ENCODE measurements around the gene SPTLC1.
"Not testable (repeated sequence)": the region's sequence is repeated elsewhere in the genome, so short reads cannot be mapped to it uniquely, and the experiment has no call there.

The SPTLC1 gene, protein sequence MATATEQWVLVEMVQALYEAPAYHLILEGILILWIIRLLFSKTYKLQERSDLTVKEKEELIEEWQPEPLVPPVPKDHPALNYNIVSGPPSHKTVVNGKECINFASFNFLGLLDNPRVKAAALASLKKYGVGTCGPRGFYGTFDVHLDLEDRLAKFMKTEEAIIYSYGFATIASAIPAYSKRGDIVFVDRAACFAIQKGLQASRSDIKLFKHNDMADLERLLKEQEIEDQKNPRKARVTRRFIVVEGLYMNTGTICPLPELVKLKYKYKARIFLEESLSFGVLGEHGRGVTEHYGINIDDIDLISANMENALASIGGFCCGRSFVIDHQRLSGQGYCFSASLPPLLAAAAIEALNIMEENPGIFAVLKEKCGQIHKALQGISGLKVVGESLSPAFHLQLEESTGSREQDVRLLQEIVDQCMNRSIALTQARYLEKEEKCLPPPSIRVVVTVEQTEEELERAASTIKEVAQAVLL

DNA sequence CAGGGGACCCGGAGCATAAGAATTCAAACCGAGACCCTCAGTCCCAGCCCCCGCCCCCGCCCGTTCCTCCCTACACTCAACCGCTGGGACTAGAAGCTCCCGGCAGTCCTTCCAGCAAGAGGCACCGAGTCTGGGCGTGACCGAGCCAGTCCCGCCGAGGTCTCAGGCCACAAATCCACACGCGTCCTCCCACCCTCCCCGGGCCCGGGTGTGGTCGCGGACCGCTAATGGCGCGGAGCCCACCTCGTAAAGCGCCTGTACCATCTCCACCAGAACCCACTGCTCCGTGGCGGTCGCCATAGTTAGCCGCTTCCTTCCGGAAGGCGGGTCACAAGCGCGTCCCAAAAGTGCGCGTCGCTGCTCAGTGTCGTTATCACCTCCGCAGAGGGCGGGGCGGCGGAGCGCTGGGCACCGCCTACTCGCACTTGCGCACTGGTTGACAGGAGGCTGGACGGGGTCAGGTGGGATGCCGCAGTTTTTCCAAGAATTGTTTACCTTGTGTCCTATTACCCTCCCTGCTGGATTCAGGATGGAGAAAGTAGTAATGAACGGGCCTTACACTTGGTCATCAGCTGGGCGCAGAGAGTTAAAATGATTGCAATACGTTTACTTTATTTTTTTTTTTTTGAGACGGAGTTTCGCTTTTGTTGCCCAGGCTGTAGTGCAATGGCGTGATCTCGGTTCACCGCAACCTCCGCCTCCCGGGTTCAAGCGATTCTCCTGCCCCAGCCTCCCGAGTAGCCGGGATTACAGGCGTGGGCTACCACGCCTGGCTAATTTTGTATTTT, at the start of gene SPTLC1:
Gene SPTLC1, minus strand, starts transcription at position 343 of the 788 bp plus-strand sequence. Its CDS starts 43 bp downstream, at position 300.
- DNase-seq (ENCODE audit: low read depth, low spot score) = no peak

DNA sequence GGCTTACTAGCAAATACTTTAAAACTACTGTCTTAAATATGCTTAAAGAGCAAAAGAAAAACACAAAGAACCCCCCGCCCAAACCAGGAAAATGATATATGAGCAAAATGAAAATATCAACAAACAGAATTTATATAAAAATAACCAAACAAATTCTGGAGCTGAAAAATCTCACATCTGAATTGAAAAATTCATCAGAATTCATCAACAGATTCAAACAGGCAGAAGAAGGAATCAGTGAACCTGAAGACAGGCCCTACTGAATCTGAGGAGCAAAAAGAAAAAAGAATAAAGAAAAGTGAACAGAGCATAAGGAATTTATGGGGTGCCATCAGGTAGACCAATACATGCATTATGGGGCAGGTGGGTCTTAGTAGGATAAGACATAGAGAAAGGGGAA, 49.8 kb upstream of the SPTLC1 start:
- DNase-seq (ENCODE audit: low read depth, low spot score) = no peak

DNA sequence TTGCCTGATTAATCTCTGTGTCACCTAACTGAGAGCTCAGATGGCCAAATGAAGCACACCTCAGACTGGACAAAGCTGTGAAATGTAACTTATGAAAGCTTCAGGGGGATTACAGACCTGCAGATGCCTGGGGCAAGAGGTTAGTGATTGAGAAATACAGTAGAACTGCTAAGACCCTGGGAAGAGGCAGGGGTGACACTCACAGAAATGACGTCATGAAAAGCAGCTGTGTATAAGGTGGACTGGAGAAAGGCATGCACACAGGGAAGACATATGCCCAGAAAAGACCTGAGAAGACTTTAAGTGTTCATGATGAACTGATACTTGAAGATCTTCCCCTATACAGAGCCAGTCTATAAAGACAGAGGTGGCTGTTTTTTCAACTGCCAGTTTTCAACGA, 49.3 kb upstream of the SPTLC1 start:
- DNase-seq (ENCODE audit: low read depth, low spot score) = no peak

DNA sequence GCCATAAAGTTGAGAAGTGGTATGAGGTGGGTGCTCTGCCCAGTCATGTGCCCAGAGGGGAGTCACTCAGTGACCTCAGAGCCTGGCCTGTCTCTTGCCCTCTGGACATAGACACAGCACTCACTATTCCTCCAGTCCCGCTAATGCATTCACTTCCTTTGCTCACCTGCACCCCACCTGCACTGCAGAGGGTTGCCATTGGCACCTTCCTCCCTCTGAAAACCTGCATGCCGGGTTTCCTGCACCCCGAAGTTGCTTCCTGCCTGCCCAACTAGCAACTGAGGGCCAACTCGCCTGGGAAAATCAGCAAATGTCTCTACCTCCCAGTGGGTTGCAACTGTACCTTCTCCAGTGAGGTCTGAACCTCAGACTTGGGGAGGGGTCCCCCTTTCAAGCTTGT, 48.1 kb upstream of the SPTLC1 start:
- no peak for DNase-seq (ENCODE audit: low read depth, low spot score)

DNA sequence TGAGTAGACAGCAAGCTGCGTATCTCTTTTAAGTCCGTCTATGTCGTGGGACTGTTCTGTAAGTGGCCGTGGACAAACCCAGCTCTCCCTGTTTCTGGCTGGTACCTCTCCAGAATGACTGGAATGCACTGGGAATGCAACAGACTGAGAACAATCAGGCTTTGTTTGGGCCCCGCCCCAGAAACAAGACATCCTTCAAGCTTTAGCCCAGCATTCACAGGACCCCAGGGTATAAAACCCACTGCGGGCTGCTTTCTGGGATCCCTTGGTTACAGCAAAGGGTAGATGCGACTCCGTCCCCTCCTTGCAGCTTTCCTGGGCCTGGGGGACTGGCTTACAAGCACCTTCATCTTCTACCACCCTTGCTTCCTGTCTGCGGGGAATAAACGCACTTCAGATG, 45.6 kb upstream of the SPTLC1 start:
- no peak for DNase-seq (ENCODE audit: low read depth, low spot score)

DNA sequence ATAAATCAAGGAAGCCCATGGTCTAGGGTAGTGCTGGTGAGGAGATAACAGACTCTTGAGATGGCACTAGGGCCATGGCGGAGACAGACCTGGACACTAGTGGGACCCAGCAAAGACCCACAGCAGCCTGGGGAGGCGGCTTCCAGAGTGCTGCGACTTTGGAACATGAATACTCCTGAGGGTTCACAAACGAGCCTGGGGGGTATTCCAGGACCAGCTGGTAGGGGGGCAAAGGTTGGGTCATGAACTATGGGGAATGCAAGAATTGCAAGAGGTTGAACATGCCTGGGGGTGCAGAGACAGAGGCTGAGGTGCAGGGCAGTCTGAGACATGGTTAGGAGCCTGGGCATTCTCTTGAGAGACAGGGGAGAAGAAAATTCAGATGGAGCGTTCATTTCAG, 43.8 kb upstream of the SPTLC1 start:
- no peak for DNase-seq (ENCODE audit: low read depth, low spot score)

- DNase-seq (ENCODE audit: low read depth, low spot score) = no peak
Measured at GRCh38 chr9:92158097-92158601, 42.9 kb upstream of the SPTLC1 start.

DNA sequence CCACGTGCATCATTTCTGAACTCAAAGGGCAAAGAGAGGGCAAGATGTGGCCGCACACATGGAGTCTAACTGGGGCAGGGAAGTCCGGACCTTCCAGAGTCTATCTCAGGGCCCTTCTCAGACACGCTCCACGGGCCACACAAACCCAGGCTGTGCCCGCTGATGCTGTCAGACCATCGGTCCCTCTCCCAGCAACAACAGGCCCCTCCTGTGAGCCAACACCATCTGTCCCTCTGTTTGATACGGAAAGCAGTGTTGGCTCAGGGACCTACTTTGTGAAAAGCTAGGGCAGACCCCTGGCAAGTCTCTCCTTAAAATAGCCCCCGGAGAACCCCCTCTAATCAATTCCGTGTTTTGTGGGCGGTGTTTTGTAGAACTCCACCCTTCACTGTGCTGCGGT, 40.5 kb upstream of the SPTLC1 start:
- DNase-seq (ENCODE audit: low read depth, low spot score) = not testable (repeated sequence)

DNA sequence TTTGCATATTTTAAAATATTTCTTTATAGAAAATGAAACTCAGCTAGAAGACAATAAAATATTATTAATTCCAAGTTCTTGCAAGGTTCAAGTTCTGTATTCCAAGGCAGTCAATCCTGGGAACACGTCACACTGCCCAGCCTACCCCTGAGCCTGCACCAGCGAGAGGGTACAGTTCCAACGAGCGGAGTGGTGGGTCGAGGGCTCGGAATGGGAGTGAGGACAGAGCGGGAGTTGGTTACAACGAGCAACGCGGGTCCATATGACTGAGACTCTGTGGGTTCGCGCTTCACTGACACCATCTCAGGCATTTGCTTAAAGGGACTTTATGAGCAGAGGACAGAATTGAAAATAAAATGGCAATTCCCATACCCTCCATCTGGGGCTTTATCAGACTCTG, 40.0 kb upstream of the SPTLC1 start:
- no peak for DNase-seq (ENCODE audit: low read depth, low spot score)

DNA sequence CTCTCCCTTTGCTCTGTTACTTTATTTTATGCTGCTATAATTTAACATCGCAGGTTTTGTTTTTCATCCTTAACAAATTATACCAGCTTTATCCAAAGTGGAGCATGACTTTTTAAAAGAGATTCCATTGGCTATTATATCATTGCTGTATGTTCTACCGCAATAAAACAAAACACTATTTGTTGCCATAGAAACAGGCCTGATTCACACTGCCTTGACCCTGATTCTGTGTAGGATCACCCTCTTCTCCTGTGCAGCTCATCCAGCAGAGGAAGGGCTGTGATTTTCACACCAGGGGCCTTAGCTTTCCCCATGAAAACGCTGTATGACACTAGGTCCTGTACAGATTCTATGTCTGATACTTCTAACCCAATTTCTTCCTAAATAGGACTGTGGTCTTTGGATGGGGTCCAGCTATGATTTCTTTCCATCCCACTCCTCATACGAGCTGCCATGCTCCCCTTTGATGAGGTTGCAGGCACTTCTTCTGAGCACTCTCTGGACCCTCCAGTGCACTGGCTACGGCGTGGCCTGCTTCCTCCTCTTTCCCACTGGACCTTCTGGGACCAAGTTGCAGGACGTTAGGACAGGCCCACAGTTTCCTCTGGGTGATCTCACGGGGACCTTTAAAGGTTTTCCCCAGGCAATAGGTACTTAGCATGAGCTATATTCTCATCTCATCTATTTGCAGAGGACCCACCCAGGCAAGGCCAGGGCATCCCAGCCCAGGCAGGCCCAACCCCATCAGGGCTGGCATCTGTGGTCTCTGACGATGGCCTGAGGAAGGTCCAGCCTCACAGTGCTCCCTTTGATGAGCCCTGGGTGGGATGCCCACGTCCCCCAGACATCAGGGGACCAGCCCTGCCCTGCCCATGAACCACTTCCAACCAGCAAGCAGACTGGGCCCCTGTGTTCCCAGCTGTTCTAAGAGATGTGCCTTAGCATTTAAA, 38.5 kb upstream of the SPTLC1 start:
- not testable (repeated sequence) for DNase-seq (ENCODE audit: low read depth, low spot score)

DNA sequence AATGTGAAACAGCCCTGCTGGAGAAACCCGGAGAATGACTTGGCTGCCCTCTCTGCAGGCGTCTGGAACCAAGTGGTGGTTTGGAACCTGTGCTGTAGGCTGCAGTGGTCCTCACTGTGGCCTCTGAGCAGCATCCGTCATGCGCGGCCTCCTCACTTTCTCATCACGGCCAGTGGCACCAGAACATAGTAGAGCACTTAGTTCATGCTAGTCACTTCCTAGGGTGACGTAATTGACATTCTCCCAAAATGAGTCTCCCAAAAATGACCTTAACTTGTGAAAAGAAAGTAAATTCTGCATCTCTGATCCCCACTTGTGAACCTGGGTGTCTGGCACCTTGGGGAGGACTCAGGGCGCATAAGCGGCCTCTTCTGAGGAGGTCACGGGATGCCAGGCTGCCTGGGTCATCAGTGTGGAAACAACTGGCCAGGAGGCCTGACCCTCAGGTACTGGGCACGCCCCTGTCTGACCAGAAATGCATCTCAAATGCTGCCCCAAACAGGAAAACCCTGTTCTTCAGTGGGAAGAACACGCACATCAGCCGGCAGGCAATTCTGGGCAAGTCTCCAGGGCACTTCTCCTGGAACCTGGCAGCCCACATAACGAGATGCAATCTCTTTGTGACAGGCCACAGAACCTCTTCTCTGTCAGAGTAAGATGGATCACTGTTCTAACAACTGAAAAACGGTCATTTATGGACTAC, 36.6 kb upstream of the SPTLC1 start:
- no peak for DNase-seq (ENCODE audit: low read depth, low spot score)

GRCh38 chr9:92150501-92151470, 35.6 kb upstream of the SPTLC1 start:
- DNase-seq (ENCODE audit: low read depth, low spot score) = not testable (repeated sequence)

DNA sequence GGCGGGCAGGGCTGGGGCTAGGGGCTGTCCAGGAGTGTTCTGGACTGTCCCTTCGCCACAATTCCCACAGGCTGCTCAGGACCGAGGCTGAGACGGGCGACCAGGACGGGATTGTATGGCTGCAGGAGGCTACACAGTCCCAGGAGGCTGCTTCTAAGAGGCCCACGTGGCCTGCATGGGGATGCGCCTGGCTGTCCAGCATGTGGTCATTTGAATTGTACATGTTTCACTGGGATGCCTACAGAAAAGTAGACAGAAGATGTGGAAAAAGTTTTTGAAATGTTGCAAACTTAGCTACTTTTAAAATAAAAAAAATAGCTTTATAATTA, 32.6 kb upstream of the SPTLC1 start:
- DNase-seq (ENCODE audit: low read depth, low spot score) = no peak

GRCh38 chr9:92147030-92147851, 32.0 kb upstream of the SPTLC1 start:
- DNase-seq (ENCODE audit: low read depth, low spot score) = no peak

GRCh38 chr9:92146610-92147009, 31.4 kb upstream of the SPTLC1 start:
- DNase-seq (ENCODE audit: low read depth, low spot score) = no peak

- not testable (repeated sequence) for DNase-seq (ENCODE audit: low read depth, low spot score)
Measured at GRCh38 chr9:92145784-92146183, 30.6 kb upstream of the SPTLC1 start.

DNA sequence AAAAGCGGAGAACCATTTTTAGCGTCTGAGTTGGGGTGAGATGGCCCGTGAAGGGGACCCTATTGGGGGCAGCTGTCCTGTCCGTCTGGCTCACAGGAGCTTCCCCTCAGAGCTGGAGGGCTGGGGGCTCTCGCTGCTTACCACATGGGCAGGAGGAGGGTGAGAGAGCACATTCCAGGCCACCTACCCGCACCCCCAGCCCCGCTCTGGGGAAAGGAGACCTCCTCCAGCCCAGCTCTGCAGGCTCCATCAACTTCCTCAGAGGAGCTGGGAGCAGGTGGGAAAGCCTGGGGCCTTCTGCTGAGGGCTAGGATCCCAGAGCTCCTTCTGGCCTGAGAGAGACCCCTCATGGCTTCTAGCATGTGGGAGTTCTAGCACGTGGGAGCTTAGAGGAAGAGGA, 27.1 kb upstream of the SPTLC1 start:
- no peak for DNase-seq (ENCODE audit: low read depth, low spot score)

GRCh38 chr9:92141144-92142129, 26.2 kb upstream of the SPTLC1 start:
- no peak for DNase-seq (ENCODE audit: low read depth, low spot score)
